Ovary (tissue), 9 donors: Measurements from ENCODE around the gene NGDN. TPM values are rescaled to one million over a fixed set of nuclear protein-coding genes. Genes with fewer than 3 reads are reported as not detected.

ENCODE experiments used
- DNase-seq, 5 donors: peaks; one replicate each; pipeline ENCODE4 v3.0.0-alpha.2; 2019 to 2020
- H3K27ac ChIP-seq, 2 donors: fragments of 200-600 bp; one replicate each; pipeline versions ENCODE4 v1.5.1 to v1.8.0; 2019 to 2022
- H3K27me3 ChIP-seq: fragments of 200-600 bp; one replicate; pipeline ENCODE4 v1.8.0; 2022
- H3K36me3 ChIP-seq: fragments of 200-600 bp; sonication (generic); one replicate; pipeline ENCODE4 v1.5.1; 2019
- H3K4me1 ChIP-seq: one replicate; pipeline ENCODE4 v1.8.1; 2013; ENCODE audit warnings: mild to moderate bottlenecking, moderate library complexity; ENCODE audit not compliant: insufficient read depth
- H3K4me3 ChIP-seq: fragments of 200-600 bp; sonication (generic); one replicate; pipeline ENCODE4 v1.5.1; 2017
- H3K9me3 ChIP-seq, 2 donors: fragments of 200-600 bp in 1 of 2; sonication (generic) in 1 of 2; one replicate each; pipeline versions ENCODE4 v1.5.1 to v1.8.1; 2013 to 2019; ENCODE audit warnings: mild to moderate bottlenecking in 1 of 2, moderate library complexity in 1 of 2
- CTCF ChIP-seq, 3 donors: fragments of 450-650 bp in 2 of 3; fragments of 200-600 bp in 1 of 3; IDR thresholded peaks; one replicate each; pipeline versions ENCODE4 v1.5.1 to v1.8.0; 2016 to 2022; ENCODE audit warnings: antibody characterized with exemption in 3 of 3, mild to moderate bottlenecking in 1 of 3
- EP300 ChIP-seq: sonication (generic); formaldehyde crosslinking; IDR thresholded peaks from one replicate; pipeline ENCODE4 v1.6.1; 2017; ENCODE audit warnings: antibody characterized with exemption
- POLR2A ChIP-seq: fragments of 450-650 bp; IDR thresholded peaks from one replicate; pipeline ENCODE4 v1.6.1; 2017; ENCODE audit warnings: antibody characterized with exemption, mild to moderate bottlenecking, moderate library complexity
- whole genome bisulfite sequencing, 3 donors: extraction: QIAGEN DNeasy Blood & Tissue Kit in 1 of 3; methylation state at CpG; one replicate each; pipeline versions ENCODE4 v1.1.5 to v1.1.7; 2013 to 2017; 5-methylcytosine and 5-hydroxymethylcytosine counted together
- intact Hi-C, 4 donors: fragments of 100-400 bp; cut with DNase I; formaldehyde crosslinking; loops; one replicate each; pipeline versions ENCODE4 v1.11.0 to v1.15.1; 2022 to 2023
- polyA plus RNA-seq, 2 donors: library from polyadenylated mRNA; stranded (reverse); fragments of 200-250 nt in 1 of 2; fragments of 350-450 nt in 1 of 2; fragmentation: Illumina TruSeq in 1 of 2; extraction: RNeasy Lipid Tissue Mini Kit (QIAGEN cat#74804) in 1 of 2; gene quantifications; one replicate each; pipeline ENCODE4 v1.2.3, GENCODE V29; 2013 to 2014
- total RNA-seq, 7 donors: library from RNA; depleted of rRNA in 2 of 7; stranded (reverse); fragments of >200 nt in 2 of 7; fragmentation: NEBNext Ultra II Directional in 3 of 7; extraction: Animal tissue kit (Norgen Biotek cat#: 25700) in 3 of 7; gene quantifications; one replicate each; pipeline versions ENCODE4 v1.1.0 to v1.2.4, GENCODE V29; 2016 to 2023
- donor health status: DM: no; HTN: no; CAD: no; lungs with moderate emphysema.
- donor health status: DM: no; HTN: no; CAD: no.
- donor health status: Bipolar disorder and iron deficiency.
- donor health status: DM: yes; HTN: yes; CAD: no.
- donor health status: DM: no; HTN: no; CAD: no.
- donor health status: DM: yes; HTN: yes; CAD: no.

The NGDN gene
- total and polyA plus RNA-seq, 9 donors, result 32.9 to 57.5 (median 39.4) TPM

GRCh38 chr14:23520899-23521533 lies 51.5 kb downstream of the NGDN start:
- Histone ChIP-seq H3K4me3 (no peak overlapping the region), H3K27ac (no peak overlapping the region), H3K36me3 (no peaks in the 10 kb centered on the region), H3K4me1 (no peaks in the 10 kb centered on the region), H3K27me3 (no peaks in the 10 kb centered on the region), H3K9me3 (no peaks in the 10 kb centered on the region)
- WGBS, 3 donors, result 82 to 85% (median 82%) methylated on average over 14 of the region's 14 CpGs
- intact Hi-C loops, result no loop called here
- no peak for DNase-seq
- TF ChIP-seq CTCF (IDR thresholded peaks at IDR 0.05) (no peak), EP300 (no peak), POLR2A (no peak)

DNA sequence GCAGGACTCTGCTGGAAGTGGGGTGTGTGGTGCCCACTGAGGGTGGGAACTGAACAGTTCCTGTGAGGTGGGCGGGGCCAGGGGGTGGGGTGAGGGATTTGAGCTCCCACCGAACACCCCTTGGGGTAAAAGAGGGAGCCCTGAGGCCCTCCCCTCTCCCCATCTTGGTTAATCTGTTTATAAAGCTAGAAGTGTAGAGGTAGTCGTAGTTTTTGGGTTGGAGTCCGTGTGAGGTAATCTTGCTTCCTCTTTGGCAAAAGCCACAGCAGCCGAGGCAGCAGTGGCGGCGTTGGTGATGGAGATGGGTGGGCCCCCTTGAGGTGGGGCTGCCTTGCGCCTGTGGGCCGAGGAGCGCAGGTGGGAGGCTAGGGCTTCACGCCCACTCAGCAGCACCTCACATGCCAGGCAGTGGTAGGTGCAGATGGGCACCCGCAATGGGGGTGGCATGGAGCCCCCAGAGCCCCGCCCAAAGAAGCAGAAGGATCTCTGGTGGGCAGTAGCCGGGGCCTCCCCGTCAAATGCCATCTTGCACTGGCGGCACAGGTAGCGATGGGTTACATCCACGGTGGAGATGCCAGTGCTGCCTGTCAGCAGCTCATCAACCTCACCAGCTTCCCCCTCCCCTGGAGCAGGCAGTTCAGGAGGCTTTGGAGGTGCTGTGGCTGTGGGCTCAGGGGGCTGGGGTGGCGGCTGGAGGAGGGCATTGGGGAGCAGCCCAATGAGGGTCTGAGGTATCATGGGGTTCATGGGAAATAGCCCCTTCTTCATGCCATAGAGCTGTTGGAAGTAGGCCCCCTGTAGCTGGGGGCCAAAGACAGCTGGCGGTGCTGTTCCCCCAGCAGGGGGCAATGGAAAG lies 52.5 kb downstream of the NGDN start:
- Histone ChIP-seq H3K27ac (no peak overlapping the region), H3K27me3 (no peaks in the 10 kb centered on the region), H3K4me3 (no peak overlapping the region), H3K9me3 (no peaks in the 10 kb centered on the region), H3K36me3 (no peaks in the 10 kb centered on the region), H3K4me1 (no peaks in the 10 kb centered on the region)
- no peak for TF ChIP-seq CTCF (IDR thresholded peaks at IDR 0.05)
- TF ChIP-seq POLR2A, result no peak
- no peak for TF ChIP-seq EP300
- DNase-seq, result no peak
- intact Hi-C loops, result no loop called here
- WGBS, 3 donors, result 87 to 90% (median 88%) methylated on average over 18 to 20 of the region's 20 CpGs

DNA sequence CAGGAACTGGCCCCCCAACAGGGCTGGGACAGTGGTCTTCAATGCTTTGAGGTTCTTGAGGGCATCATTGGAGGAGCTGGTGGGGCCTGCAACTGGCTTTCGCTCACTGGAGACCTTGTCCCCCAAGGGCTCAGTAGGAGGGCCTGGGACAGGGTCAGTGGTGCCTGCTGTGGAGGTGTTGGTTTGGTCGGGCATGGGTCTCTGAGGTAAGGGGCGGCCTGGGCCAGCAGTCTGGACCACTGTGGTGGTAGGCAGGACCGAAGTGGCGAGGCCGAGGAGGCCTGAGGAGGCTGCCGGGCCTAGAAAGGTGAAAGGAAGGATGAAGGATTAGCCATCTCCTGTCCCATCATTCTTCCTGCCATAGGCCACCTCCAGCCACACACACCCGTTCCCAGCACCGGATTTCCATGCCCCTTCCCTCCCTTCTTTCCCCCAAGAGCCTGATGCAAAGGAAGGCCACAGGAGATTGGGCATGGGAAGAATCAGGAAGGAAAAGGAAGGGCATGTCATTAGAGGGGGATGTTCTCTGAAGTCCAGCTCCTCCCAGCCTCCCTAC lies 53.2 kb downstream of the NGDN start:
- no peak for TF ChIP-seq EP300
- TF ChIP-seq POLR2A, result no peak
- TF ChIP-seq CTCF (IDR thresholded peaks at IDR 0.05), result no peak
- WGBS, 3 donors, result 92 to 94% (median 93%) methylated on average over 9 of the region's 9 CpGs

GRCh38 chr14:23523229-23524016 lies 53.9 kb downstream of the NGDN start:
- DNase-seq, result no peak
- WGBS, 3 donors, result 87 to 94% (median 92%) methylated on average over 16 of the region's 16 CpGs
- Histone ChIP-seq H3K36me3 (no peaks in the 10 kb centered on the region), H3K4me1 (no peaks in the 10 kb centered on the region), H3K27ac (no peak overlapping the region), H3K9me3 (no peaks in the 10 kb centered on the region), H3K4me3 (no peak overlapping the region), H3K27me3 (no peaks in the 10 kb centered on the region)
- intact Hi-C loops, result no loop called here
- TF ChIP-seq CTCF (IDR thresholded peaks at IDR 0.05) (no peak), EP300 (no peak), POLR2A (no peak)

More for the DNA sequence above, 53.2 kb downstream of the NGDN start:
- no peak overlapping the region for H3K4me3 ChIP-seq
- DNase-seq, result no peak
- no peaks in the 10 kb centered on the region for H3K27me3 ChIP-seq
- intact Hi-C loops, result no loop called here
- no peaks in the 10 kb centered on the region for H3K36me3 ChIP-seq
- no peaks in the 10 kb centered on the region for H3K9me3 ChIP-seq
- H3K4me1 ChIP-seq, result no peaks in the 10 kb centered on the region
- no peak overlapping the region for H3K27ac ChIP-seq
